ENCODE data around the gene PIP4P1.

PIP4P1 gene

GRCh38 chr14:20412876-20413743, 48.1 kb downstream of the PIP4P1 start, which contains the start of gene TEP1:
TEP1 (minus strand) TSS chr14:20413501; CDS start chr14:20408439, 5,062 bp downstream.
- H3K4me3 ChIP-seq (ENCODE audit: low read depth, low read length) = peak within 1 kb of the TSS; percentile 85
- peaks cover 16% of the 10 kb centered on the region for H3K4me1 ChIP-seq (ENCODE audit: control insufficient read depth, insufficient read depth, low read length)
- POLR2A ChIA-PET = interaction anchor here (0.6 to 3.1 kb wide), 12 partner anchors 9 to 394 kb away, joined by 3 to 32 read pairs (median 6); partner anchors contain the start of genes APEX1, OSGEP, PARP2 and PIP4P1
- CTCF ChIA-PET = interaction anchor here (0.5 to 1.2 kb wide), 5 partner anchors 9 to 744 kb away, joined by 3 to 6 read pairs (median 3); partner anchors contain the start of gene APEX1
- H3K9me3 ChIP-seq (ENCODE audit: control insufficient read depth, insufficient read depth, low read depth, low read length) = no peaks in the 10 kb centered on the region
- peaks cover 0 to 2% of the 10 kb centered on the region in 2 experiments; a peak in 1 of 3 replicates for H3K36me3 ChIP-seq (ENCODE audit: control insufficient read depth in 2 of 2, insufficient read depth in 1 of 2, low read length in 2 of 2)
- H3K27ac ChIP-seq (ENCODE audit: extremely low read depth, low read depth, low read length) = peak within 1 kb of the TSS; percentile 79
- TF ChIP-seq ZNF311 (tag by site-specific recombination; IDR thresholded peaks at IDR 0.05; ENCODE audit: borderline replicate concordance) = no peak
- peak; percentile 85 for TF ChIP-seq ZNF561 (tag by site-specific recombination; IDR thresholded peaks at IDR 0.05; ENCODE audit: borderline replicate concordance)
- TF ChIP-seq ZNF571 (tag by site-specific recombination; IDR thresholded peaks at IDR 0.05) = no peak
- TF ChIP-seq ZFP3 (tag by site-specific recombination; IDR thresholded peaks at IDR 0.05; ENCODE audit: low read depth) = no peak
- TF ChIP-seq ZNF211 (tag by site-specific recombination; IDR thresholded peaks at IDR 0.05; ENCODE audit: low read depth) = no peak
- no peak for TF ChIP-seq ZNF514 (tag by site-specific recombination; IDR thresholded peaks at IDR 0.05)
- TF ChIP-seq PRDM1 (tag by site-specific recombination; IDR thresholded peaks at IDR 0.05) = peak; percentile 88
- no peak for TF ChIP-seq ZNF544 (tag by site-specific recombination; IDR thresholded peaks at IDR 0.05)
- no peak; the same call in 1 of the 2 replicates for TF ChIP-seq ZNF2 (tag by site-specific recombination; IDR thresholded peaks at IDR 0.05)
- TF ChIP-seq ZNF416 (tag by site-specific recombination; IDR thresholded peaks at IDR 0.05) = no peak
- TF ChIP-seq ZNF76 (tag by site-specific recombination; IDR thresholded peaks at IDR 0.05; ENCODE audit: borderline replicate concordance, low read depth) = 0 out of 2 replicates have a peak, but pooled peaks have one; percentile 27
- 0 out of 2 replicates have a peak, but pooled peaks have one; percentile 19 for TF ChIP-seq ZNF843 (tag by site-specific recombination; IDR thresholded peaks at IDR 0.05)
- peak; percentile 49 for TF ChIP-seq ZNF629 (tag by site-specific recombination; IDR thresholded peaks at IDR 0.05)
- TF ChIP-seq ZNF335 (tag by site-specific recombination; conservative IDR thresholded peaks at IDR 0.05) = peak; percentile 60
- no peak for TF ChIP-seq ZNF555 (tag by site-specific recombination; conservative IDR thresholded peaks at IDR 0.05)
- 0 out of 2 replicates have a peak, but pooled peaks have one; percentile 5 for TF ChIP-seq ZNF623 (tag by site-specific recombination; IDR thresholded peaks at IDR 0.05)
- no peak for TF ChIP-seq SETDB1 (IDR thresholded peaks at IDR 0.05; ENCODE audit: insufficient read length, low read length)
- TF ChIP-seq ZNF23 (tag by site-specific recombination; IDR thresholded peaks at IDR 0.05; ENCODE audit: borderline replicate concordance) = no peak
- no peak for TF ChIP-seq ZNF560 (tag by site-specific recombination; IDR thresholded peaks at IDR 0.05; ENCODE audit: borderline replicate concordance)
- TF ChIP-seq ZNF692 (tag by site-specific recombination; IDR thresholded peaks at IDR 0.05) = peak; percentile 59
- peak; percentile 99 for TF ChIP-seq ZBTB20 (tag by site-specific recombination; IDR thresholded peaks at IDR 0.05)
- no peak for TF ChIP-seq YY2 (tag by site-specific recombination; IDR thresholded peaks at IDR 0.05)
- TF ChIP-seq ZFP41 (tag by site-specific recombination; IDR thresholded peaks at IDR 0.05; ENCODE audit: borderline replicate concordance) = no peak
- peak; percentile 30; the same call in 1 of the 2 replicates for TF ChIP-seq ZFHX2 (tag by site-specific recombination; conservative IDR thresholded peaks at IDR 0.05)
- no peak for TF ChIP-seq ZNF621 (tag by site-specific recombination; IDR thresholded peaks at IDR 0.05)
- peak; percentile 70 for TF ChIP-seq KLF7 (tag by site-specific recombination; IDR thresholded peaks at IDR 0.05; ENCODE audit: borderline replicate concordance)
- TF ChIP-seq SP3 (tag by site-specific recombination; IDR thresholded peaks at IDR 0.05) = peak; percentile 88
- no peak for TF ChIP-seq PRDM4 (tag by site-specific recombination; IDR thresholded peaks at IDR 0.05)
- TF ChIP-seq ZBTB26 (tag by site-specific recombination; optimal IDR thresholded peaks at IDR 0.05) = peak; percentile 36
- peak; percentile 100 for TF ChIP-seq ZNF341 (tag by site-specific recombination; IDR thresholded peaks at IDR 0.05; ENCODE audit: low read depth)
- TF ChIP-seq GFI1B (tag by site-specific recombination; IDR thresholded peaks at IDR 0.05) = no peak
